HUDEP-2 (cell line): ENCODE results near the gene NID1.
A peak's percentile ranks its signal among the peaks of the same experiment; 100 is the strongest.
"Not testable (repeated sequence)": the region's sequence is repeated elsewhere in the genome, so short reads cannot be mapped to it uniquely, and the experiment has no call there.

ENCODE experiments used
- DNase-seq, 76 experiments: peaks; one replicate each; lab custom pipeline; 2025; ENCODE audit not compliant: unreplicated experiment in 76 of 76; lab: John Stamatoyannopoulos, UW

The NID1 gene

DNA sequence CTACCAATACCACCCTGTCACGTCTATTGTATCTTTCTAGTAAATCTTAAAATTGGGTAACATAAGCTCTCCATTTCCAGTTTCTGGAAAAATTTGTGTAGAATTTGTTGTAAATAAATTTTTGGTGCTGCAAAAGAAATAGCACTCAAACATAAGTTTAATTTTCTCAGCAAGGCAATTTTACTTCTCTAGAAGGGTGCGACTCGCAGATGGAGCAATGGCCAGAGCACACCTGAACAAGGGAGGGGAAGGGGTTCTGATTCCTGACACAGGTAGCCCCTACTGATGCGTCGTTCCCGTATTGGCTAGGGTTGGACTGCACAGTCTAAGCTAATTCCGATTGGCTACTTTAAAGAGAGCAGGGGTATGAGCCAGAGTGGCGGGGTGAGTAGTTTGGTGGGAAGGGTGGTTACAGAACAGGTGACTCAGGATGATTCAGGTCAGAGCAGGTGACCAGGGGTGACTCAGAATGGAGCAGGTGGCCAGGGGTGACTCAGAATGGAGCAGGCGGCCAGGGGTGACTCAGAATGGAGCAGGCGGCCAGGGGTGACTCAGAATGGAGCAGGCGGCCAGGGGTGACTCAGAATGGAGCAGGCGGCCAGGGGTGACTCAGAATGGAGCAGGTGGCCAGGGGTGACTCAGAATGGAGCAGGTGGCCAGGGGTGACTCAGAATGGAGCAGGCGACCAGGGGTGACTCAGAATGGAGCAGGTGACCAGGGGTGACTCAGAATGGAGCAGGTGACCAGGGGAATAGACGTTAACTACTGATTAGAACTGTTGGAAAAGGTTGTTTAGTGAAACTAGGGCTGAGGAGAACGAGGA lies 32.0 kb upstream of the NID1 start:
- peak; percentile 33 to 100 (median 96) for DNase-seq

DNA sequence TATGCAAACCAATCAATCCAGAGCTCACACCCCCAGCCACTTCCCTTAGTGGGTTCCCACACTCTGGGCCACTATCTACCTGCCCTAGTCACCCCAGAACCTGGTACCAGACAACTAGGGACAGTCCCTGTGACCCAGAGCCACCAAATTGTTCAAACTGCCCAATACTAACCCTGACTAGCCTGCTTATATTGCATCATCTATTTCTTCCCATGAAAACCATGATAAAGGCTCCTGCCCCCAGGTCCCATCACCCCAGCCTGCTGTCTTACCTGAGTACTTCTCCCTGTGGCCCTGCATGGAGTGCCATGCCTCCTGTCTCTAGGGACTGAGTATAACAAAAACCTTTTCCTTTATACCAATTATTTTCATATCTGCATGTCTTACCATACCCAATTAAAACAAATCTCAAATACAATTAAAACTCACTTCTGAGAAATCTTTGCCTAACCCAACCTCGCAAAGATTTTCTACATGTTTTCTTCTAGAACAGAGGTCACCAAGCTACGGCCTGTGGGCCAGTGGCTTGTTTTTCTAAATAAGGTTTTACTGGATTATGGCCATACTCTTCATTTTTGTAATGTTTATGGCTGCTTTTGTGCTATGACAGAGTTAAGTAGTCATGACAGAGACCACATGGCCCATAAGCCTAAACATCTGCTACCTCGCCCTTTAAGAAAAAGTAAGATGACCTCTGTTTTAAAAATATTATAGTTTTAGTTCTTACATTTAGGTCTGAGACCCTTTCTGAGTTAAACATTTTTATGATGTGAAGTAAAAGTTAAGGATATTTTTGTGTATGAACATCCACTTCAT lies 31.0 kb upstream of the NID1 start:
- no peak for DNase-seq

DNA sequence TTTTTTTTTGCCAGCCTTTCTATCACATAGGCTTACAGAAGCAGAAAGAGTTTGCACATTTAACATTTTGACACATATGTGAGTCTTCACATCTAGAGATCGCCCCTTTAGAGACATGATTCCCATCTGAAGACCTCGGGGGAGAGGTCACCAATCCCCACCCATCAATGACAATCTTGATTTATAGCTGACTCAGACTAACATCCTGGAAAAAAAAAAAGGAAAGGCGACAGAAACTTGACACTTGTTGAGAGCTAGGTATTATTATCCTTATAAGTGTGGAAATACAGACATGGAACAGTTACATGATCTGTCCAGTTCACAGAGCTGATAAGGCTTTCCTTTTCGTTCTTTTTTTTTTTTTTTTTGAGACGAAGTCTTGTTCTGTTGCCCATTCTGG lies 28.0 kb upstream of the NID1 start:
- no peak for DNase-seq

DNA sequence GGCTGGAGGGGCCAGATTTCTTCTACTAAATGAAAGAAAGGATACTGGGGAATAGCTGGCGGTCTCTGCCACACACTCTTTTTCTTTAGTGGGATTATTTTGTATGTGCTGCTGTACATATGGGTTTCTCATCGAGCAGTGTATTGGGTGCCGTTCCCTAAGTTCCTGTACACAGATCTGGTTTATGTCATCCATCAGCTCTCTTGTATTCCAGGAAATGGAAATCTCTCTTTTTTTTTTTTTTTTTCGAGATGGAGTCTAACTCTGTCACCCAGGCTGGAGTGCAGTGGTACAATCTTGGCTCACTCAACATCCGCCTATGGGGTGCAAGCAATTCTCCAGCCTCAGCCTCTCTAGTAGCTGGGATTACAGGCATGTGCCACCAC lies 27.0 kb upstream of the NID1 start:
- DNase-seq: no peak

DNA sequence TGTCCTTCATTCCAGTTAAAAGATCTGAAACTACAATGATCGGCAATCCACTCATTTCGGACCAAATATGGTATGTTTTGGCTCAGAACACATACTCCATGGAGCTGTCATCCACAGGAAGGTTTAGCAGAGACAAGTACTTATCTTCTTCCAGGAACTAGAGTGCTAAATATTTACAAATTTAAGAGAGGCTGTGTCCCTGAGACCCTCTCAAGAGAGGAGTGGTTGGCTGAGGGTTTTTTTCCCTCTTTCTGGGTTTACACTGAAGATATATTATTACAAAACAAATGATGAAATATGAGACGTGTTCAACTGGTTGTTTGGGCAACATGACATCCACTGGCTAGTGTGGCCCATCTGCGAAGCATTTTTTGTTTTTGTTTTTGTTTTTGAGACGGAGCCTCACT lies 25.9 kb upstream of the NID1 start:
- no peak for DNase-seq

DNA sequence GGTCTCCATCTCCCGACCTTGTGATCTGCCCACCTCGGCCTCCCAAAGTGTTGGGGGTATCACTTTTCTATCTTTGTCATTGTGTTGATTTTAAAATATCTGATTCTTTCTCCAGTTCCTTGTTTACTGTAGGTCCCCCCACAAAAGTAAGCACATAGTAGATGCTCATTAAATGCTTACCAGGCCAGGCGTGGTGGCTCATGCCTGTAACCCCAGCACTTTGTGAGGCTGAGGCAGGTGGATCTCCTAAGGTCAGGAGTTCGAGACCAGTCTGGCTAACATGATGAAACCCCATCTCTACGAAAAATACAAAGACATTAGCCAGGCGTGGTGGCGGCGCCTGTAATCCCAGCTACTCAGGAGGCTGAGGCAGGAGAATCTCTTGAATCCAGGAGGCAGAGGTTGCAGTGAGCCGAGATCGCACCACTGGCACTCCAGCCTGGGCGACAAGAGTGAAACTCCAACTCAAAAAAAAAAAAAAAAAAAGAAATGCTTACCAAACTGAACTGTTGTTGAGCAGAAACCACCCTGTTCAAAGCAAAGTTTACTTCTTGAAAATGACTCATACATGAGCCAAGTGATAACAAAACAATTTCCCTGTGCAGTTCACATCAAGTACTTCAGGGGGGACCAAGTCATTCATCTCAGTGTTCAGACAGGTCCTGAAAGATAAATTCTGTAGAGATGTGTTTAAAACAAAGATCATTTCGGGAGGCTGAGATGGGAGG lies 24.3 kb upstream of the NID1 start:
- DNase-seq: no peak

DNA sequence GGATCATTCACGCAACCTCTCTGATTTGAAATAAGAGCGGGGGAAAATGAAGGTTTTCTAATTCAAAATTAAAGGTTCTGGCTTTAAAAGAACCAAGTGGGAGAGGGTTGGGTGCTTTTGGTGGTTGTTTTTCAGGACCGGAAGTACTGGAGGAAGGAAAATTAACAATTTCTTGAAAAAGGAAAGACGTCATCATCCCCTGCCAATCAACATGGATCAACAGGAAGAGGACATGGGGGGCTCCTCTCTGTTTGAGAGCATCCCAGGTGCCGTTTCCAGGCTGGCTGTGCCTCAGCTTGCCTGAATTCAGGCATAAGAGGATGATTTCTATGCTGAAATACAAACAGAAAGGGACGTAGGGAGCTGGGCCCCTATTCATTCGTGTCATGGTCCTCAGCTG lies 21.6 kb upstream of the NID1 start:
- DNase-seq: no peak

DNA sequence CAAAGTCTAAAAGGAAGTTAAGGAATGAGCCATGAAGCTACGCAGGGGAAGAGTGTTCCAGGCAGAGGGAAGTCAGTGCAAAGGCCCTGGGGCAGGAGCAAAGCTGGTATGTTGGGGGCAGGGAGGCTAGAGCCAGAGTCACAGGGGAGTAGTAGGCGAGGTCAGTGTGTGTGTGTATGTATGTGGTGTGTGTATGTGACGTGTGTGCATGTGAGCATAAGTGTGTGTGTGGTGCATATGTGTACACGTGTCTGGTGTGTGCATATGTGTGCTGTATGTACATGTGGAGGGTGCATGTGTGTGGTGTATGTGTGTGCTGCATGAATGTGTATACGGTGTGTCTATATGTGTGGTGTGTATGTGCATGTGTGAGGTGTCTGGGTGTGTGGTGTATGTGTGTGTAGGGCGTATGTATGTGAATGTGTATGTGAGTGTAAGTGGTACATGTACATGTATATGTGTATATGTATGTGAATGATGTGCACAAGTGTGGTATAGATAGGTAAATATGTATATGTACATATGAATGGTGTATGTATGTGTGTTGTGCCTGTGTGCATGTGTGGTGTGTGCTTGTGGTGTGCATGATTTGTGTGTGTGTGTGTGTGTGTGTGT lies 20.8 kb upstream of the NID1 start:
- DNase-seq: no peak

DNA sequence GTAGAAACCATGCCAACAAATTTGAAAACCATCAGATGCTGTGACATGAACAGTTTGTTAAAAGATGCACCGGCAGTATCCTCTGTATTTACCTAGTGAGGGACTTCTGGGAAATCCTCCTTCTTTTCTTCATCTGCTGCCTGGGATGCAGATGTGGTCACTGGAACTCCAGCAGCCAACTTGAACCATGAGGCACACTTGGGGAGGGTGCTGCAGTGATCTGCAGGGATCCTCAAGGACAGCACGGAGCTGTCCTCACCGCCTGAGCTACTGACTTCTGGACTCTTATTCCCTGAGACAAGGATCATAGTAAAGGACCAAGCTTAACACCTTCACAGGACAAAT lies 19.5 kb upstream of the NID1 start:
- DNase-seq: no peak

DNA sequence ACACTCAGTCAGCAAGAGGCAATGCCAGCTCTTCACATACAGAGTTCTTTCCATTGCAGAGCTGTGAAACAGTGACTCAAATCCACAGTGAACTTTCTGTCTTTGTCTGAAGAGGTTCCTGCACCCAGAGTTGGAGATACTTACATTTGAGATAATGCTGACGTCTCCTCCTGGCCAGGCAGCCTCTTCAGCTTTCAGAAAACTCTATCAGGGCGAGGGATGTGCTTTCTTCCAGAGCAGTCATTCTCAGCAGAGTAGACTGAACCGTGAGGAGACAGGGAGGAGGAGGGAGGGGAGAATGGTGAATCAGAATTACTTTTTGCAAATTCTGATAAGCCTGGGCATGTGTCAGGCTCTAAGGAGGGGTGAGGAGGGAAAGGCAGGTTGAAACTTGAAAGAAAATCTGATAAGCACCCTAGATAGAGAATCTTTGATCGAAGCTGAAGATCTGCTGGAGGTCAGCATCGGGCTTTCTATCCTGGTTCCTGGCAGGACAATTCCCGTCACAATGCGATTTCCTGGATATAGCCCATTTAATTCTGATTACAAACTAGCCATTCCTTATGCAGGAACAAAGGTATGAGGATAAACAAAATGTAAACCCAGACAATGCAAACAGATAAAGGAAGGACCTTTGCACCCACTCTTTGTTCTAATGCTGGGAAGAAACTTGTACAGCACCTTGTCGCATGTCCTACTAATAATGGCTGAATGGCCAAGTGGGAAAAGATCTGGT lies 18.9 kb upstream of the NID1 start:
- DNase-seq: no peak

DNA sequence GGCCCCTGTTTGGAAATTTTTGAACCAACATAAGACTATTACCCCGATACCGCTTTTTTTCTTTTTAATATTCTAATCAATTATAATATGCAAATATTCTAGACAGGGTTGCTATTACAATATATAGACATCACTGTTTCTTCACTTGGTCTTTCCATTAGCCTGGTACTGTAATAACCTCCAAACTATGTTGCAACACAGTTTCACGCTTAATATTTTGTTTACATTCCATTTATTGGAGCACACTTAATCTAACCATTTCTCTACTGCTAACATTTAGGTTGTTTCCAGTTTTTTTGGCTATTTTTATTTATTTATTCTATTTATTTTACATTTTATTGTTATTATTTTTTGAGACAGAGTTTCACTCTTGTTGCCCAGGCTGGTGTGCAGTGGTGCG lies 17.6 kb upstream of the NID1 start:
- no peak for DNase-seq

DNA sequence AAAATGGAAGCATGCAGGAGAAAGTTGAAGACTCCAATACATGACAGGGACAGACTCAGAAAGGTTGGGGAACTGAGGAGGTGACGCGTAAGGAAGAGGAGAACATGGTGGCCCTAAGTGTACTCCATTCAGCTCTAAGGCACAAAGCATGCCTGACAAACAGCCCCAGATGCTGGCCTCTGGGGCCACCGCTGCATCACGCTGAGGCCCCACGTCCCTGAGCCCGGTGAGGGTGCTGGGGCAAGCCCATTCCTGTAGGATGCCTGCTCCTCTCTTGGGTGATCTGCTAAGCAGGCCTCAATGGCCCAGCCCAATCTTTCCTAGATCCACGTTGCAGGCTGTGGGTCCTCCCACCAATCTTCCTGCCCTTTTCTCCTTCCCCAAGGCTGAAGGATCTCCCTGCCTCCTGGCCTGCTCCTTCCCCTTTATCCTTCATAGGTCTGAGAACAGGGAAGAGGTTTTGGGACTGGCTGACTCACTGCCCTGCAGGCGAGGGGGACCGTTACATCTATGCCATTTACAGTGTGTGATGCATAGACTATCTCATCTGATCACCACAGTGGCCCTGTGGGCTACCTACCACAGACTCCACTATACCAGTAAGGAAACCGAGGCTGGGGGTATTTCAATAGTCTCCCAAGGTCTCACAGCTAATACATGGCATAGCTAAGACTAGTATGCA lies 16.8 kb upstream of the NID1 start:
- DNase-seq: no peak

DNA sequence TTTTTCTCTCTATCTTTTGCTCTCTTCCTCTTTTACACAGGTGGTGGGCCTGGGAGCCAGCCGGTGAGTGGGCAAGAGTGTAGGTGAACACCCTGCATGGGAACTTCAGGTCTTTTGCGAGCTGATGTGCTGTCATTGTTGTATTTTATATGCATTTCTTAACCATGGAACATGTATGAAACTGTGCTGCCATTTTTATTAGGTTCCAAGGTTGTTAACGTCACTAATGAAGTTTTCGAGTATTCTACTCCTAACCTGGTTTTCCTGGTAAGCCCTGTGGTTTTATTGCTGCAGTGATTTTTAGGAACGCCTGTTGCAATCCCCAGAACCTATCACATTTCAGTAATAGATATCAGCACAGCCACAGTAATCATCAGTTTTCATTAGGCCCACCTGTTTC lies 14.8 kb upstream of the NID1 start:
- no peak for DNase-seq

DNA sequence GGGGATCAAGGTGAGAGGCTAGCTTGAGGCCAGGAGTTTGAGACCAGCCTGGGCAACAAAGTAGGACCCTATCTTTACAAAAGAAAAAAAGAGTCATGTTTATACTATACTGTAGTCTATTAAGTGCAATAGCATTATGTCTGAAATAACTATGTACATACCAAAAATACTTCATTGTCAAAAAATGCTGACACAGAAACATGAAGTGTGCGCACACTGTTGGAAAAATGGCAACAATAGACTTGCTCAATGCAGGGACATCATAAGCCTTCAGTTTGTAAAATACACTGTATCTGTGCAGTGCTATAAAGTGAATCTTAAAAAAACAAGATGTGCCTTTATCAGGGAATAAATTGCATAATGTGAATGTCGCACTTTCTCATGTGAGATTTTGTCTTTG lies 14.1 kb upstream of the NID1 start:
- DNase-seq: no peak

DNA sequence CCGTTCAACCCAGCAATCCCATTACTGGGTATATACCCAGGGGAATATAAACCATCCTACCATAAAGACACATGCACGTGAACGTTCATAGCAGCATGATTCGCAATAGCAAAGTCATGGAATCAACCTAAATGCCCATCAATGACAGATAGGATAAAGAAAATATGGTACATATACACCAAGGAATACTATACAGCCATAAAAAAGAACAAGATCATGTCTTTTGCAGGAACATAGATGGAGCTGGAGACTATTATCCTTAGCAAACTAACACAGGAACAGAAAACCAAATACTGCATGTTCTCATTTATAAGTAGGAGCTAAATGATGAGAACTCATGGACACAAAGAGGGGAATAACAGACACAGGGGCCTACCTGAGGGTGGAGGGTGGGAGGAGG lies 13.2 kb upstream of the NID1 start:
- DNase-seq: not testable (repeated sequence)

DNA sequence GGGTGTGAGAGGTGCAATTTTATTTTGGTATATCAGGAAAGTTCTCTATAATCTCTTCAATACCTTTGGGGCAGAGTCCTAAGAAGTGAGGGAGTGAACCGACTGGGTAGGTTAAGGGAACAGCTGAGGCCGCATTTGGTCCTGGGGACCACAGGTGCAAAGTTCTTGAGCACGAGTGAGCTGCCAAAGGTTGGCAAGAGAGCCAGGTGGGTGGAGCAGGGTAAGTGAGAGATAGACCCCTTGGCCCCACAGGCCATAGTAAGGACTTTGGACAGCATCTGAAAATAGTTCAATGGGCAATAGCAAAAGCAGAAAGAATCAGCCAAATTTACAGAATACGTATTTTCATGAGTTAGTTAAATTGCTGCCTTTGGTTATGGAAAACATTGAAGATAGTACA lies 11.0 kb upstream of the NID1 start:
- no peak for DNase-seq

DNA sequence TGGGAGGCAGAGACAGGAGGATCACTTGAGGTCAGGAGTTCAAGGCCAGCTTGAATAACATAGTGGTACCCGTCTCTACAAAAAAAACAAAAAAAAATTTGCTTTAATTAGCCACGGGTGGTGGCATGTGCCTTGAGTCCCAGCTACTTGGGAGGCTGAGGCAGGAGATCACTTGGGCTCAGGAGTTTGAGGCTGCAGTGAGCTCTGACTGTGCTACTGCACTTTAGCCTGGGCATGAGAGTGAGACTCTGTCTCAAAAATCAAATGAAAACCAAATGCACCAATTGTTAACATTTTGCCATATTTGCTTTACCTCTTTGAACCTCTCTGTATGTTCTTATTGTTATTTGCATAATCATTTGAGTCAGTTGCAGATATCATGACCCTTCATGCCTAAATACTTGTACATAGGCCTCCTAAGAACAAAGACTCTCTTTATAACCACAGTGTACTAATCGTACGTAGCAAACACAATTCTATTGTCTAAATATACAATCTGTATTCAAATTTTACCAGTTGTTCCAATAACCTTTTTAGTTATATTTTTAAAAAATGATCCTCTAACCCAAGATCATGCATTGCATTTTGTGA lies 8.5 kb upstream of the NID1 start:
- DNase-seq: no peak

DNA sequence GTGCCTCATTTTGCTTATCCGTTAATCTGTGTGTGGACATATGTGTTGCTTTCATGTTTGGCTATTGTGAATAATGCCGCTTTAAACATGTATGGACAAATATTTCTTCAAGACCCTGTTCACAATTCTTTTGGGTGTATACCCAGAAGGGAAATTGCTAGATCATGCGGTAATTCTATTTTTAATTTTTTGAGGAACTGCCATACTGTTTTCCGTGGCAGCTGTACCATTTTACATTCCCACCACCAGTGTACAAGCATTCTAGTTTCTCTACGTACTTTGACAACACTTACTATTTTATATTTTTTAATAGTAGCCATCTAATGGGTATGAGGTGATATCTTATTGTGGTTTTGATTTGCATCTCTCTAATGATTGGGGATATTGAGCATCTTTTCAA lies 7.1 kb upstream of the NID1 start:
- no peak for DNase-seq

DNA sequence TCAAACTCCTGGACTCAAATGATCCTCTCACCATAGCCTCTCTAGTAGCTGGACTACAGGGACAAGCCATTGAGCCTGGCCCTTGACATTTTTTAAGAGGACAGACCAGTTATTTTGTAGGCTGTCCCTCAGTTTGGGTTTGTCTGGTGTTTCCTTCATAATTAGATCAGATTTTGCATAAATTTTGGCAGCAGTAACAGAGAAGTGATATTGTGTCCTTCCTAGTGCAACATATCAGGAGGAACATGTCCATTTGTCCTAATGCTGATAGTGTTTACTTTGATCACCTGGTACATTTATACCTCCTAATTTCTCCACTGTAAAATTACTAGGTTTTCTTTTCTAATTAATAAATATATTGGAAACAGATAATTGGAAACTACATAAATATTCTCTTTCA lies 5.9 kb upstream of the NID1 start:
- no peak for DNase-seq

DNA sequence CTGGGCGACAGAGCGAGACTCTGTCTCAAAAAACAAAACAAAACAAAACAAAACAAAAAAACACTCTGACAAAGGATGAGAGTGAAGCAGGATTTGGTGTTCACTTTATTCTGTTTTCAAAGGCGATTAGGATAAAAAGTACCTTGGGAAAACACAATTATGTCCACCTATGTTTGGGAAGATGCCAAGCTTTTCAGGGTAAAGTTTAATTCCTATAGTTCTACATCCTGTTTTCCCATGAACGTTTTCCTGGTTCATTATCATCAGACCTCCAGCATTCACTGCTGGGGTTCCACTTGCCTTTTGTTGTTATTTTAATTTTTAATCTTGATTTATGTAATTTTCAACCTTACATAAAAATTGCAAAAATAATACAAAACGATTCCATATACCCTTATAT lies 4.9 kb upstream of the NID1 start:
- no peak for DNase-seq
